HCT116 (cell line): Measurements from ENCODE around the gene RRP12. TPM values are rescaled to one million over a fixed set of nuclear protein-coding genes. Genes with fewer than 3 reads are reported as not detected.

Experiments
- ATAC-seq: fragments of 200-7000 bp; cut with Tn5 transposase; 2 replicates; pipeline ENCODE4 v1.9.1; 2020; ENCODE audit warnings: mild to moderate bottlenecking, moderate library complexity
- BruUV-seq: library from RNA; stranded (reverse); fragments of 400-500 nt; replicated peaks from 2 replicates; lab custom pipeline; 2021; lab: Mats Ljungman, UMichigan
- CTCF ChIA-PET: fragments of 300-600 bp; sonication (Branson Sonifier 250); formaldehyde crosslinking; loops from one replicate; lab custom pipeline; 2021; ENCODE audit warnings: antibody characterized with exemption; lab: Charles Lee
- POLR2A ChIA-PET: fragments of 300-600, 350-600 bp; sonication (Branson Sonifier 250); formaldehyde crosslinking; loops from one replicate; lab custom pipeline; 2021; ENCODE audit warnings: antibody characterized with exemption; lab: Charles Lee
- RAD21 ChIA-PET, 2 experiments: fragments of 300-600 bp; sonication (Branson Sonifier 250); formaldehyde crosslinking; loops; one replicate each; lab custom pipeline; 2023; ENCODE audit warnings: low total read pairs in 2 of 2; ENCODE audit not compliant: uncharacterized antibody in 2 of 2, unreplicated experiment in 2 of 2, low non-redundant PET in 1 of 2; lab: Charles Lee
- DNase-seq: peaks from one replicate; pipeline ENCODE4 v3.0.0-alpha.2; 2010; ENCODE audit warnings: low read depth, low spot score
- H2AFZ ChIP-seq: fragments of 200-600 bp; shearing (Covaris generic), sonication (generic); 2 replicates; pipeline ENCODE4 v1.6.1; 2017; ENCODE audit warnings: low read depth, mixed run types, mixed read lengths, antibody characterized with exemption, low read length; ENCODE audit not compliant: poor library complexity, severe bottlenecking
- H3K27ac ChIP-seq: 2 replicates; pipeline ENCODE4 v1.5.1; 2012; ENCODE audit warnings: low read depth, low read length
- H3K27me3 ChIP-seq: fragments of 200-600 bp; sonication (generic); 2 replicates; pipeline ENCODE4 v1.6.1; 2016; ENCODE audit warnings: mixed run types, low read length, mixed read lengths; ENCODE audit not compliant: insufficient read depth
- H3K36me3 ChIP-seq, 2 experiments: fragments of 200-500 bp in 1 of 2; fragments of 200-600 bp in 1 of 2; sonication (Bioruptor generic) in 1 of 2; sonication (generic) in 1 of 2; 2 replicates each; pipeline versions ENCODE4 v1.5.1 to v1.6.1; 2014 to 2016; ENCODE audit warnings: low read length in 2 of 2, inconsistent platforms in 1 of 2, mixed read lengths in 1 of 2, mixed run types in 1 of 2; ENCODE audit not compliant: insufficient read depth in 2 of 2, control insufficient read depth in 1 of 2
- H3K4me1 ChIP-seq, 2 experiments: fragments of 200-600 bp in 1 of 2; sonication (generic) in 1 of 2; 2 replicates each; pipeline versions ENCODE4 v1.5.1 to v1.6.1; 2012 to 2017; ENCODE audit warnings: low read length in 2 of 2, inconsistent platforms in 1 of 2, mild to moderate bottlenecking in 1 of 2, mixed read lengths in 1 of 2, mixed run types in 1 of 2, moderate library complexity in 1 of 2; ENCODE audit not compliant: insufficient read depth in 2 of 2, control insufficient read depth in 1 of 2
- H3K4me2 ChIP-seq: fragments of 200-600 bp; sonication (generic); 2 replicates; pipeline ENCODE4 v1.6.1; 2017; ENCODE audit warnings: mixed run types, low read length, mixed read lengths
- H3K4me3 ChIP-seq, 2 experiments: fragments of 200-600 bp in 1 of 2; sonication (generic) in 1 of 2; replicated peaks in 1 of 2; 2 replicates each; pipeline ENCODE4 v1.5.1; 2011 to 2016; ENCODE audit warnings: low read length in 2 of 2, control low read depth in 1 of 2, low read depth in 1 of 2, mild to moderate bottlenecking in 1 of 2, mixed read lengths in 1 of 2, mixed run types in 1 of 2
- H3K79me2 ChIP-seq: fragments of 200-600 bp; sonication (generic); 2 replicates; pipeline ENCODE4 v1.6.1; 2017; ENCODE audit warnings: mild to moderate bottlenecking, mixed run types, low read length, moderate library complexity, mixed read lengths; ENCODE audit not compliant: insufficient read depth
- H3K9ac ChIP-seq: fragments of 200-600 bp; sonication (generic); 2 replicates; pipeline ENCODE4 v1.6.1; 2016; ENCODE audit warnings: low read length, mixed read lengths
- H3K9me2 ChIP-seq: fragments of 200-600 bp; sonication (generic), shearing (Covaris generic); 2 replicates; pipeline ENCODE4 v1.6.1; 2017; ENCODE audit warnings: mixed run types, mild to moderate bottlenecking, moderate library complexity; ENCODE audit not compliant: insufficient read depth
- H3K9me3 ChIP-seq, 2 experiments: fragments of 200-500 bp in 1 of 2; fragments of 200-600 bp in 1 of 2; sonication (Bioruptor generic) in 1 of 2; sonication (generic) in 1 of 2; 2 replicates each; pipeline ENCODE4 v1.6.1; 2014 to 2017; ENCODE audit warnings: low read length in 2 of 2, mixed read lengths in 2 of 2, inconsistent platforms in 1 of 2, low read depth in 1 of 2, mild to moderate bottlenecking in 1 of 2, mixed run types in 1 of 2, moderate library complexity in 1 of 2; ENCODE audit not compliant: control insufficient read depth in 1 of 2, insufficient read depth in 1 of 2
- H4K20me1 ChIP-seq: fragments of 200-600 bp; sonication (generic), shearing (Covaris generic); 2 replicates; pipeline ENCODE4 v1.6.1; 2017; ENCODE audit warnings: mixed run types, mild to moderate bottlenecking, moderate library complexity; ENCODE audit not compliant: insufficient read depth
- ATF3 ChIP-seq: IDR thresholded peaks from 2 replicates; pipeline ENCODE4 v1.6.1; 2012
- CBX3 ChIP-seq: IDR thresholded peaks from 2 replicates; pipeline ENCODE4 v1.6.1; 2012; ENCODE audit warnings: low read depth
- CEBPB ChIP-seq: IDR thresholded peaks from 2 replicates; pipeline ENCODE4 v1.6.1; 2012; ENCODE audit warnings: low read depth
- EZH2 ChIP-seq: fragments of 200-600 bp; sonication (generic); IDR thresholded peaks from 2 replicates; pipeline ENCODE4 v1.6.1; 2017; ENCODE audit warnings: antibody characterized with exemption, mixed run types
- EZH2phosphoT487 ChIP-seq: fragments of 200-600 bp; IDR thresholded peaks from 2 replicates; pipeline ENCODE4 v1.6.1; 2018; ENCODE audit warnings: antibody characterized with exemption, borderline replicate concordance
- FOSL1 ChIP-seq: IDR thresholded peaks from 2 replicates; pipeline ENCODE4 v1.6.1; 2012; ENCODE audit warnings: low read depth
- POLR2AphosphoS5 ChIP-seq: IDR thresholded peaks from 2 replicates; pipeline ENCODE4 v1.6.1; 2011; ENCODE audit warnings: mild to moderate bottlenecking, low read depth, low read length, moderate library complexity
- RAD21 ChIP-seq: IDR thresholded peaks from 2 replicates; pipeline ENCODE4 v1.6.1; 2012; ENCODE audit warnings: low read depth, mild to moderate bottlenecking
- ZBTB33 ChIP-seq: IDR thresholded peaks from 2 replicates; pipeline ENCODE4 v1.6.1; 2011; ENCODE audit warnings: mild to moderate bottlenecking, low read length, moderate library complexity; ENCODE audit not compliant: insufficient replicate concordance; ENCODE audit errors: extremely low read depth
- ZFX ChIP-seq: fragments of 450-650 bp; IDR thresholded peaks from 2 replicates; pipeline ENCODE4 v1.6.1; 2017
- intact Hi-C: fragments of 100-400 bp; cut with micrococcal nuclease; formaldehyde crosslinking; loops from 2 replicates; pipeline ENCODE4 v1.10.0; 2022
- total RNA-seq: library from RNA; stranded (reverse); gene quantifications from one replicate; pipeline ENCODE4 v1.2.1, GENCODE V29; 2021; ENCODE audit not compliant: unreplicated experiment

The RRP12 gene
- total RNA-seq, 1 experiment from 2014 or later: 67.0 TPM

- ATAC-seq: no peak
These were observed 40.2 kb downstream of the RRP12 start for GRCh38 chr10:97360705-97361536.

More at GRCh38 chr10:97360705-97361536, 40.2 kb downstream of the RRP12 start:
- no peak overlapping the region for H2AFZ ChIP-seq
- H4K20me1 ChIP-seq: no peaks in the 10 kb centered on the region
- CTCF ChIA-PET: interaction anchor here (0.7 kb wide), 1 partner anchor 336 kb away, joined by 3 read pairs; no protein-coding TSS in a partner anchor
- TF ChIP-seq RAD21 (no peak), POLR2AphosphoS5 (no peak), ZBTB33 (no peak), CBX3 (no peak), CEBPB (no peak), ZFX (no peak), FOSL1 (no peak), EZH2phosphoT487 (no peak), EZH2 (no peak), ATF3 (no peak)
- TF ChIP-seq, all 23 proteins: peak for 0
- no peaks in the 10 kb centered on the region for H3K4me1 ChIP-seq
- H3K4me2 ChIP-seq: no peak overlapping the region
- no peak overlapping the region for H3K4me3 ChIP-seq
- no peak overlapping the region for H3K27ac ChIP-seq
- peaks cover 25 to 65% of the 10 kb centered on the region in 2 experiments for H3K36me3 ChIP-seq
- H3K9me2 ChIP-seq: no peaks in the 10 kb centered on the region
- no TSS peak for BruUV-seq
- intact Hi-C loops: no loop called here
- H3K79me2 ChIP-seq: no peaks in the 10 kb centered on the region
- ChIA-PET POLR2A (no interaction called here), RAD21 (no interaction called here)
- no peak for DNase-seq
- H3K27me3 ChIP-seq: no peaks in the 10 kb centered on the region
- H3K9ac ChIP-seq: no peak overlapping the region
- no peaks in the 10 kb centered on the region for H3K9me3 ChIP-seq
